ENCODE measurements around the gene RGL4. TPM values are rescaled to one million over a fixed set of nuclear protein-coding genes. Genes with fewer than 3 reads are reported as not detected.

The RGL4 gene
- total and polyA plus RNA-seq, 2 donors (not counting 1 experiment from before 2014, with no cell fraction given) = 0.81 to 2.7 TPM

GRCh38 chr22:23704062-23704461 is 13.2 kb downstream of the RGL4 start:
- TF ChIP-seq CTCF (IDR thresholded peaks at IDR 0.05) (no peak), EZH2 (IDR thresholded peaks at IDR 0.05; ENCODE audit: borderline replicate concordance, insufficient read depth, low read depth, low read length, poor library complexity, severe bottlenecking) (no peak)
- no peaks in the 10 kb centered on the region for H3K4me1 ChIP-seq (ENCODE audit: control insufficient read depth in 2 of 2, insufficient read depth in 2 of 2, low read length in 2 of 2)
- Mint-ChIP-seq H3K4me1 (peaks cover 1% of the 10 kb centered on the region), H3K27me3 (no peaks in the 10 kb centered on the region), H3K9me3 (ENCODE audit: insufficient read depth) (no peaks in the 10 kb centered on the region), H3K4me3 (no peak overlapping the region), H3K27ac (no peak overlapping the region)
- 88% methylated on average over 3 of the region's 5 CpGs for WGBS (ENCODE audit: insufficient coverage)
- CTCF ChIA-PET = no interaction called here
- H3K27ac ChIP-seq (ENCODE audit: low read length in 2 of 2) = no peak overlapping the region
- H2AFZ ChIP-seq (ENCODE audit: insufficient read depth, low read depth, low read length, poor library complexity, severe bottlenecking) = no peak overlapping the region
- H3K9ac ChIP-seq (ENCODE audit: low read length) = no peak overlapping the region
- no peaks in the 10 kb centered on the region for H3K9me3 ChIP-seq (ENCODE audit: control extremely low read depth in 1 of 3, control insufficient read depth in 2 of 3, insufficient read depth in 1 of 3, low read length in 2 of 3)
- H3K36me3 ChIP-seq (replicated peaks in 1 of 2; ENCODE audit: control extremely low read depth in 1 of 2, control insufficient read depth in 1 of 2, extremely low read depth in 1 of 2, insufficient read depth in 2 of 2, low read length in 1 of 2) = peaks cover 12 to 79% of the 10 kb centered on the region in 2 experiments
- H3K27me3 ChIP-seq (replicated peaks in 1 of 4; ENCODE audit: control extremely low read depth in 1 of 4, control insufficient read depth in 3 of 4, insufficient read depth in 4 of 4, low read length in 3 of 4) = no peaks in the 10 kb centered on the region
- no peak overlapping the region for H3K4me3 ChIP-seq (ENCODE audit: control extremely low read depth in 1 of 5, extremely low read depth in 1 of 5, insufficient read depth in 1 of 5, low read depth in 2 of 5, low read length in 4 of 5)
- peaks cover 46% of the 10 kb centered on the region for H3K79me2 ChIP-seq (ENCODE audit: control insufficient read depth, insufficient read depth, low read length)
- DNase-seq (no peak), ATAC-seq (ENCODE audit: low read depth) (no peak)
- POLR2A ChIA-PET = no interaction called here
- H3K4me2 ChIP-seq (replicated peaks; ENCODE audit: low read depth, low read length, poor library complexity, severe bottlenecking) = no peak overlapping the region
- intact Hi-C loops (cut with micrococcal nuclease) = no loop called here
- peaks cover 25% of the 10 kb centered on the region for H4K20me1 ChIP-seq (ENCODE audit: control insufficient read depth, insufficient read depth, low read length, poor library complexity, severe bottlenecking)

- no peak overlapping the region for H3K4me3 ChIP-seq (ENCODE audit: control extremely low read depth in 1 of 5, extremely low read depth in 1 of 5, insufficient read depth in 1 of 5, low read depth in 2 of 5, low read length in 4 of 5)
- no peak overlapping the region for H3K4me2 ChIP-seq (replicated peaks; ENCODE audit: low read depth, low read length, poor library complexity, severe bottlenecking)
- POLR2A ChIA-PET = no interaction called here
- CTCF ChIA-PET = no interaction called here
- DNase-seq (no peak), ATAC-seq (ENCODE audit: low read depth) (no peak)
- no peaks in the 10 kb centered on the region for H3K9me3 ChIP-seq (ENCODE audit: control extremely low read depth in 1 of 3, control insufficient read depth in 2 of 3, insufficient read depth in 1 of 3, low read length in 2 of 3)
- no peak for TF ChIP-seq CTCF (IDR thresholded peaks at IDR 0.05)
- no peak for TF ChIP-seq EZH2 (IDR thresholded peaks at IDR 0.05; ENCODE audit: borderline replicate concordance, insufficient read depth, low read depth, low read length, poor library complexity, severe bottlenecking)
- H3K36me3 ChIP-seq (replicated peaks in 1 of 2; ENCODE audit: control extremely low read depth in 1 of 2, control insufficient read depth in 1 of 2, extremely low read depth in 1 of 2, insufficient read depth in 2 of 2, low read length in 1 of 2) = peaks cover 12 to 85% of the 10 kb centered on the region in 2 experiments
- Mint-ChIP-seq H3K27me3 (no peaks in the 10 kb centered on the region), H3K27ac (no peak overlapping the region), H3K9me3 (ENCODE audit: insufficient read depth) (no peaks in the 10 kb centered on the region), H3K4me1 (peaks cover 1% of the 10 kb centered on the region), H3K4me3 (no peak overlapping the region)
- H3K9ac ChIP-seq (ENCODE audit: low read length) = no peak overlapping the region
- H4K20me1 ChIP-seq (ENCODE audit: control insufficient read depth, insufficient read depth, low read length, poor library complexity, severe bottlenecking) = peaks cover 25% of the 10 kb centered on the region
- intact Hi-C loops (cut with micrococcal nuclease) = no loop called here
- H3K79me2 ChIP-seq (ENCODE audit: control insufficient read depth, insufficient read depth, low read length) = peaks cover 46% of the 10 kb centered on the region
- WGBS (ENCODE audit: insufficient coverage) = no CpG with 5 or more reads among the region's 3 CpGs
- no peaks in the 10 kb centered on the region for H3K4me1 ChIP-seq (ENCODE audit: control insufficient read depth in 2 of 2, insufficient read depth in 2 of 2, low read length in 2 of 2)
- H3K27ac ChIP-seq (ENCODE audit: low read length in 2 of 2) = no peak overlapping the region
- no peaks in the 10 kb centered on the region for H3K27me3 ChIP-seq (replicated peaks in 1 of 4; ENCODE audit: control extremely low read depth in 1 of 4, control insufficient read depth in 3 of 4, insufficient read depth in 4 of 4, low read length in 3 of 4)
- H2AFZ ChIP-seq (ENCODE audit: insufficient read depth, low read depth, low read length, poor library complexity, severe bottlenecking) = no peak overlapping the region
These were observed 14.0 kb downstream of the RGL4 start for GRCh38 chr22:23704829-23705228.

Measured in B cell (primary cell).